GM18505 (cell line): ENCODE measurements around the gene ZEB2.

Experiments
- ATAC-seq: cut with Tn5 transposase; IDR thresholded peaks from one replicate; pipeline ENCODE4 v1.9.1; 2021; ENCODE audit not compliant: unreplicated experiment
- POLR2A ChIP-seq: IDR thresholded peaks from 4 replicates; pipeline ENCODE4 v1.6.1; 2011; ENCODE audit warnings: borderline replicate concordance; ENCODE audit not compliant: insufficient read depth, insufficient read length; ENCODE audit errors: extremely low read depth

Gene ZEB2

GRCh38 chr2:144458541-144458940 lies 61.4 kb downstream of the ZEB2 start:
- ATAC-seq, result no peak
- no peak for TF ChIP-seq POLR2A

- TF ChIP-seq POLR2A, result no peak
- peak; percentile 61 for ATAC-seq
These were observed 63.2 kb downstream of the ZEB2 start for GRCh38 chr2:144456680-144457079.

- no peak for ATAC-seq
These were observed 63.9 kb downstream of the ZEB2 start for GRCh38 chr2:144455987-144456386.

GRCh38 chr2:144454466-144455287 lies 65.2 kb downstream of the ZEB2 start:
- ATAC-seq, result no peak
- no peak for TF ChIP-seq POLR2A

More at GRCh38 chr2:144455987-144456386, 63.9 kb downstream of the ZEB2 start:
- TF ChIP-seq POLR2A, result no peak

- ATAC-seq, result no peak
- TF ChIP-seq POLR2A, result no peak
These were observed 66.3 kb downstream of the ZEB2 start for GRCh38 chr2:144453486-144454158.

- no peak for TF ChIP-seq POLR2A
These were observed 67.0 kb downstream of the ZEB2 start for GRCh38 chr2:144452989-144453336.

GRCh38 chr2:144452169-144452988 lies 67.5 kb downstream of the ZEB2 start:
- no peak for TF ChIP-seq POLR2A

More at GRCh38 chr2:144452989-144453336, 67.0 kb downstream of the ZEB2 start:
- ATAC-seq, result no peak

GRCh38 chr2:144451443-144451842 lies 68.5 kb downstream of the ZEB2 start:
- ATAC-seq, result no peak
- no peak for TF ChIP-seq POLR2A

More at GRCh38 chr2:144452169-144452988, 67.5 kb downstream of the ZEB2 start:
- no peak for ATAC-seq

GRCh38 chr2:144449028-144449406 lies 70.9 kb downstream of the ZEB2 start:
- no peak for TF ChIP-seq POLR2A
- no peak for ATAC-seq

GRCh38 chr2:144448389-144449027 lies 71.4 kb downstream of the ZEB2 start:
- ATAC-seq, result no peak

GRCh38 chr2:144447535-144447934 lies 72.4 kb downstream of the ZEB2 start:
- no peak for ATAC-seq
- no peak for TF ChIP-seq POLR2A

More at GRCh38 chr2:144448389-144449027, 71.4 kb downstream of the ZEB2 start:
- no peak for TF ChIP-seq POLR2A

- no peak for TF ChIP-seq POLR2A
- ATAC-seq, result no peak
These were observed 73.8 kb downstream of the ZEB2 start for GRCh38 chr2:144446136-144446535.

- no peak for TF ChIP-seq POLR2A
- no peak for ATAC-seq
These were observed 74.7 kb downstream of the ZEB2 start for GRCh38 chr2:144445196-144445595.
